A673 (cell line): ENCODE measurements around the gene CACNG4.

Experiments used
- EZH2 ChIP-seq: fragments of 200-600 bp; sonication (generic); IDR thresholded peaks from 2 replicates; pipeline ENCODE4 v1.6.1; 2017; ENCODE audit warnings: borderline replicate concordance, low read depth, mild to moderate bottlenecking, mixed read lengths, antibody characterized with exemption, low read length; ENCODE audit not compliant: poor library complexity, severe bottlenecking
- TF ChIP-seq, protein P1 (sequence below): fragments of 300-800, 200-600 bp; sonication (generic); conservative IDR thresholded peaks from 2 replicates; pipeline ENCODE4 v1.5.1; 2017; ENCODE audit warnings: low read depth, mild to moderate bottlenecking, antibody characterized with exemption, low read length, moderate library complexity, mixed read lengths

DNA sequence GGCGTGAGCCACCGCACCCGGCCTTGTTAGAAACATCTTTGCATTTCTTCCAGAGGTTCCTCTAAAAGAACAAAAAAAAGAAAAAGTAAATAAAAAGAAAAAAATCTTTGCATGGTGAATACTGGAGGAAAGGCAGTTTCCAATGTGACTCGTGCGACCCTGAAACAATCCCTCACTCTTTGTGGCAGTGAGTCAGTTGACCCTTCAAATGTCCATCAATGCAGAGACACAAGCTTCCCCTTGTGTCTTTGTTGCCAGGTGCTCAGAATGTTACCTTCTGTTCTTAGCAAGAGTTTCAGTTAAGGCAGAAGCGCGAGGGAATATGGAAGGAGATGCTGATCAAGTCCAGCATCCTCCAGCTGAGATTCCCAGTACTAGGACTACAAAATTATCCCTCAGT is 16.4 kb downstream of the CACNG4 start:
- TF ChIP-seq, protein P1, sequence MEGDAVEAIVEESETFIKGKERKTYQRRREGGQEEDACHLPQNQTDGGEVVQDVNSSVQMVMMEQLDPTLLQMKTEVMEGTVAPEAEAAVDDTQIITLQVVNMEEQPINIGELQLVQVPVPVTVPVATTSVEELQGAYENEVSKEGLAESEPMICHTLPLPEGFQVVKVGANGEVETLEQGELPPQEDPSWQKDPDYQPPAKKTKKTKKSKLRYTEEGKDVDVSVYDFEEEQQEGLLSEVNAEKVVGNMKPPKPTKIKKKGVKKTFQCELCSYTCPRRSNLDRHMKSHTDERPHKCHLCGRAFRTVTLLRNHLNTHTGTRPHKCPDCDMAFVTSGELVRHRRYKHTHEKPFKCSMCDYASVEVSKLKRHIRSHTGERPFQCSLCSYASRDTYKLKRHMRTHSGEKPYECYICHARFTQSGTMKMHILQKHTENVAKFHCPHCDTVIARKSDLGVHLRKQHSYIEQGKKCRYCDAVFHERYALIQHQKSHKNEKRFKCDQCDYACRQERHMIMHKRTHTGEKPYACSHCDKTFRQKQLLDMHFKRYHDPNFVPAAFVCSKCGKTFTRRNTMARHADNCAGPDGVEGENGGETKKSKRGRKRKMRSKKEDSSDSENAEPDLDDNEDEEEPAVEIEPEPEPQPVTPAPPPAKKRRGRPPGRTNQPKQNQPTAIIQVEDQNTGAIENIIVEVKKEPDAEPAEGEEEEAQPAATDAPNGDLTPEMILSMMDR, result no peak
- TF ChIP-seq EZH2, result no peak
